GM12872 (cell line): ENCODE measurements around the gene SIGLEC9.

Source experiments
- CTCF ChIP-seq: IDR thresholded peaks from 3 replicates; pipeline ENCODE4 v1.5.1; 2011; ENCODE audit warnings: low read depth, mild to moderate bottlenecking, low read length, moderate library complexity; ENCODE audit not compliant: insufficient read depth

The SIGLEC9 gene

DNA sequence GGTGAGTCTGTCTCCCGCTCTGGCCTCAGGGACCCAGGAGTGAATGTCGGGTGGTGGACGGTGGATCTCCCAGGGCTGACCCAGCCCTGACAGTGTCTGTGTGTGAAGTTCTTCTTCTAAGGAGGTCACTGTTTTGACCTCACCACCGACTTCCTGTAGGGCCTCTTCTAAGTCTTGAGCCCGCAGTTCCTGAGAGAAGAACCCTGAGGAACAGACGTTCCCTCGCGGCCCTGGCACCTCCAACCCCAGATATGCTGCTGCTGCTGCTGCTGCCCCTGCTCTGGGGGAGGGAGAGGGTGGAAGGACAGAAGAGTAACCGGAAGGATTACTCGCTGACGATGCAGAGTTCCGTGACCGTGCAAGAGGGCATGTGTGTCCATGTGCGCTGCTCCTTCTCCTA, 17.4 kb downstream of the SIGLEC9 start, which contains the start of gene SIGLEC7:
SIGLEC7 (plus strand) TSS at position 183 of the 400 bp plus-strand sequence; CDS start at position 252, 69 bp downstream.
- no peak for TF ChIP-seq CTCF

DNA sequence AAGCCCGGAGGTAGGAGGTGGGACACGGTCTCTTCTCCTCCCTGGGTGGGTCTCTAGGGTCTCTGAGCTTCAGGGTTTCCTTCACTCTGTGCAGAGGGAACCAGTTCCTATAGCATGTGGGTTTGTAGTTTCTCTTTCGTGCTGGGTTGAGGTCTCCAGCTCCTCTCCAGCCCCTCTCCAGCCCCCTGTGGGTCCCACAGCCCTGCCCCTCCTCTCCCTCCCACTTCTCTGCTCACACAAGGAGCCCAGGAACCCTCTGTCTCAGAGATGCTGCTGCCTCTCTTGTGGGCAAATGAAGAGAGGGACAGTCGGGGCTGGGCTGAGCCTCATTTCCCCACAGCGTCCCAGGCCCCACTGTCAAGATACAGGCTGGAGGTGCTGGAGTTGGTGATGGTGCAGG, 18.8 kb downstream of the SIGLEC9 start:
- TF ChIP-seq CTCF = no peak

DNA sequence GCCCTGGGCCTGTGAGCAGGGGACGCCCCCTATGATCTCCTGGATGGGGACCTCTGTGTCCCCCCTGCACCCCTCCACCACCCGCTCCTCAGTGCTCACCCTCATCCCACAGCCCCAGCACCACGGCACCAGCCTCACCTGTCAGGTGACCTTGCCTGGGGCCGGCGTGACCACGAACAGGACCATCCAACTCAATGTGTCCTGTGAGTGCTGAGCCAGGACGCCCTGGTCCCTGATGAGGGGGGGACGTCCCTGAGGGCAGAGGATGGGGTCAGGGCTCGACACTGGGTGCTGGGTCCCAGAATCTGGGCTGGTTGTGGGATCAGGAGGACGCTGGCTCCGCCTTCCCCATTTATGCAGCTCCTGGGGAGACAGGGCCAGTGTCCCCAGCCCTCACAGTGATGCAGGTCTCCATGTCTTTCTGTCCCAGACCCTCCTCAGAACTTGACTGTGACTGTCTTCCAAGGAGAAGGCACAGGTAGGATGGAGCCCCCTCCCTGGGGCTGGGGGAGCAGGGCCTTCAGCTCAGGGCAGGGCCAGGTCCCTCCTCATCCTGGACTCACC, 19.9 kb downstream of the SIGLEC9 start:
- no peak for TF ChIP-seq CTCF

DNA sequence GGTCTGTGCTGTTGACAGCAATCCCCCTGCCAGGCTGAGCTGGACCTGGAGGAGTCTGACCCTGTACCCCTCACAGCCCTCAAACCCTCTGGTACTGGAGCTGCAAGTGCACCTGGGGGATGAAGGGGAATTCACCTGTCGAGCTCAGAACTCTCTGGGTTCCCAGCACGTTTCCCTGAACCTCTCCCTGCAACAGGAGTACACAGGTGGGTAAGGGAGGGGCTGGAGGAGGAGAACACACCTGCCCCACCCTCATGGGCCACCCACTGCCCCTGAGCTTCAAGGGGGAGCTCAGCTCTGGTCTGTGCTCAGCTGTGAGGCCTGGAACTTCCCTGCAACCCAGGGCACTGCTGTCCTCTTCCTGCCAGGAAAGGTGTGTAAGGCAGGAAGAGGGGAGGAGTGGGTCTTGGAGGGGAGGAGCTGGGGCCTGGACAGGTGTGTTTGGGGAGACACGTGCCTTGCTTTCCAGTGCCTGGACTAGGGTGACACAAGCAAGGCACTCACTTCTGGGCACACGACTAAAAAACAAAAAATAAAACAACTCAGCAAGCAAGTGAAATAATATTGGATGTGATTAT, 21.3 kb downstream of the SIGLEC9 start:
- TF ChIP-seq CTCF = no peak

DNA sequence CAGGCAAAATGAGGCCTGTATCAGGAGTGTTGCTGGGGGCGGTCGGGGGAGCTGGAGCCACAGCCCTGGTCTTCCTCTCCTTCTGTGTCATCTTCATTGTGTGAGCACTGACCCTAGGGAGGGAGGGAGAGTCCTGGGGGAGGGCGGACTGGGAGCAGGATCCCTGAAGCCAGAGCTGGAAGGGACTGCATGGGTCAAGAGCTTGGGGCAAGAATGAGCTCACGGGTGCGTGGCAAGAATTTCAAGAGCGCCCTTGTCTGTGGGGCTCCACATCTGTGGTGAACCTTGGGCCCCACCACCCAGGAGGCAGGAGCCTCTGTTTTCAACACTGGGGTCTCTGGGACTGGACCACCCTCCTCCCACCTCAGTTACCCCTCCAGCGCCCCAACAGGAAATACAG, 22.0 kb downstream of the SIGLEC9 start:
- TF ChIP-seq CTCF = no peak

DNA sequence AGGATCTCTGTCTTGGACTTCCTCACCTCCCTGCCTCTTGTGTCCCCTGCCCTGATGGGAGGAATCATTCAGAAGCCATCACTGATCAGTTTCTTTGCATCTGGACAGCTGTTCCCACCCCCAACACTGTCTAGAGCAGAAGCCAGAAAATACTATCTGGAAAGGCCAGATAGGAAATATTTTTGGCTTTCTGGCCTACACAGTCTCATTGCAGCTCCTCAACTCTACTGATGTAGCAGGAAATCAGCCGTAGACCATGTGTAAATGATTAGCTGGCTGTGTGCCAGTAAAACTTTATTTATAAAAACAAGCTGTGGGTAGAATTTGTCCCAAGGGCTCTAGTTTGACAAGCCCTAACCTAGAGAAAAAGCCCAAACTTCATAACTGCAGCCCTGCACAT, 23.0 kb downstream of the SIGLEC9 start:
- no peak for TF ChIP-seq CTCF

GRCh38 chr19:51148580-51148979, 23.9 kb downstream of the SIGLEC9 start:
- TF ChIP-seq CTCF = no peak
